Tongue (tissue), 2 donors: ENCODE results near the gene CAMTA1. TPM values are rescaled to one million over a fixed set of nuclear protein-coding genes. Genes with fewer than 3 reads are reported as not detected.

ENCODE experiments used
- DNase-seq: peaks from one replicate; pipeline ENCODE4 v3.0.0-alpha.2; 2015
- total RNA-seq: library from RNA; depleted of rRNA; stranded (reverse); fragments of >200 nt; gene quantifications from one replicate; pipeline ENCODE4 v1.2.3, GENCODE V29; 2014

Gene CAMTA1
- total RNA-seq, 1 donor from 2014 or later: 60.6 TPM

- DNase-seq: no peak
These were observed 223.1 kb downstream of the CAMTA1 start for GRCh38 chr1:7008331-7008730.

GRCh38 chr1:7008975-7009740 lies 223.9 kb downstream of the CAMTA1 start:
- no peak for DNase-seq

- no peak for DNase-seq
These were observed 224.7 kb downstream of the CAMTA1 start for GRCh38 chr1:7009741-7010525.

- no peak for DNase-seq
These were observed 225.4 kb downstream of the CAMTA1 start for GRCh38 chr1:7010534-7011200.

- no peak for DNase-seq
These were observed 226.6 kb downstream of the CAMTA1 start for GRCh38 chr1:7011826-7012225.

DNA sequence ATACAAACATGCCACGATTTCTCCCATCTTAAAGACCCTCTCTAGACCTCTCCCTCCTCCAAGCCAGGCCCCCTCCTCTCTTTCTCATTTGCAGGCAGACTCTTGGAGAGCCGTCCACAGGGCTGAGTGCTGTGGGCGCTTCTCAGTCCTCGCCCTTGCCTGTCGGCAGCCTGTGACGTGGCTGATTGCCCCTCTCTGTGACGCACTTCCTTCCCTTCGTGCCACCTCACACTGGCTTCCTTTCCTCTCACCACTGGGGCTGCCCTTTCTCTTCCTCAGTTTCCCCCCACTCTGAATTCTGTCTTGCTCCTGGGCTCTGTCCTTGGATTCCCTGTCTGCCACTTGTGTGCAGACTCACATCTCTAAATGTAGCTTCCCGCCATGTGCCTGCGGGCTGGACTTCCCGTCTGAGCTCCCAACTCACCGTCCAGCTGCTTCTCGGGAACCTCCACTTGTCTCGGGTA lies 227.2 kb downstream of the CAMTA1 start:
- no peak for DNase-seq

- DNase-seq: peak; percentile 54
These were observed 228.8 kb downstream of the CAMTA1 start for GRCh38 chr1:7013833-7014639.

DNA sequence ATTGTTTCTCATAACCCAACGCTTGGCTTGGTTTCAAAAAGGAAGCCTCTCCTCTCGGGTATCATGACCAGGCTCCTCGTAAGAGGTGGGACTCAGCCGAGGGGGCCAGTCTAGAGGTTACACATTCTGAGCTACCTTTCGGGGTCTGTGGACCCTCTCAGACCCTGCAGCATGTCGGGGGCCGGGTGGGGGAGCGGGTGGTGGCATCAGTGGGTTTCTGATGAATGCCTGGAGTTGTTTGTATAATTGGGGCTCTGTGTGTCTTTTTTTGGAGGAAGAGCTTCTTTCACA lies 229.3 kb downstream of the CAMTA1 start:
- DNase-seq: peak; percentile 65

GRCh38 chr1:7015022-7015421 lies 229.8 kb downstream of the CAMTA1 start:
- peak; percentile 1 for DNase-seq

GRCh38 chr1:7018351-7018750 lies 233.1 kb downstream of the CAMTA1 start:
- no peak for DNase-seq

DNA sequence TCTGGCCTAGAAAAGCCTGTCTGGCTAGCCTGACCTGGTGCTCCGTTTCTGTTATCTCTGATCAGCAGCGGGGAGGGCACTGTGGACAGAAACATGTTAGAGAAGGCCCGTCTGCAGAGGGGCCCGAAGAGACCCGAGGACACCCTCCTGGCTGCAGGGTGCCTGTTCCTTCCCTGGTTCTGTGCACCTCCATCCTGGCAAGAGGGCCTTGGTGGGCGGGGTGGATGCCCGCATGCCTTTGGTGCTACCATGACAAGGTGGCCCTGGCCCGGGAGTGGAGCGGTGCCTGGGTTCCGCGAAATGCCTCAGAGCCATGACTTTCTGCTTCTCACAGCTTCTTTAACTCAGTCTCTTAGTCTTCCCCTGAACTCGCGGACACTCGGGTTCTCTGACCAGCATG lies 233.6 kb downstream of the CAMTA1 start:
- DNase-seq: no peak

GRCh38 chr1:7019510-7019909 lies 234.3 kb downstream of the CAMTA1 start:
- no peak for DNase-seq

DNA sequence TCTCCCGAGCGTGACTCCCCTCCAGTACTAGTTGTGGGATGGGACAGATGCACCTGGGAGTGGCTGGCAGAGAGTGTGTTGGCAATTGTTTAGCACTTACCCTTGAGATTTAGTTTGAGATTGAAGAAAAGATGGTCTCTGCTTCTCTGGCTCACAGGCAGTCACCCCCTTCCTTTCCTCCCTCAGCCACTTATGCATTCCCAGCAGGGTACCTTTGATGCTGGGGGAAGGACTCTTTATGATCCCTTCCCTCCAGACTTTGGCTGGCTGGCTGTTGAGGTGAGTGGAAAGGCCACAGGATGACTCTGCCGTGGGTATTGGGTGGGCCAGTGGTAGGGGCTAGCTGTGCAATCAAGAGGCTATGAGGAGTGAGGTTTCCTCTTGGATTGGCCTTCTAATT lies 236.8 kb downstream of the CAMTA1 start:
- no peak for DNase-seq

- DNase-seq: no peak
These were observed 239.8 kb downstream of the CAMTA1 start for GRCh38 chr1:7025013-7025412.

GRCh38 chr1:7026169-7026568 lies 240.9 kb downstream of the CAMTA1 start:
- no peak for DNase-seq

- DNase-seq: no peak
These were observed 247.7 kb downstream of the CAMTA1 start for GRCh38 chr1:7032992-7033391.

DNA sequence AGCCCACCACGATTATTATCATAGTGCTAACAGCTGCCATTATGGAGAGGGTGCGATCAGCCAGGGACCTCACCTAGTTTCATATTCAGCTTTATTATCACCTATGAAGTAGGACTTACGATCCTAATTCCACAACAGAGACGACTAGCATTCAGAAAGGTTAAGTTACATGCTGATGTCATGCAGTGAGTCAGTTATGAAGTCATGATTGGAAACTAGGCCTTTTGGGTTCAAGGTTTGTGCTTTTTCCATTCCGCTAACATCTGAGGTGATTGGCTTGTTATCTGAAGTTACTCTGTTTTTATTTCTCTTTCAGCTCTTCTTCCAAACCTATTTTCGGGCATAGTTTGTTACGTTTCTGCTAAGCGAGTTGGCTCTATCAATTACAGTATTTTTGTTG lies 251.1 kb downstream of the CAMTA1 start:
- DNase-seq: no peak

DNA sequence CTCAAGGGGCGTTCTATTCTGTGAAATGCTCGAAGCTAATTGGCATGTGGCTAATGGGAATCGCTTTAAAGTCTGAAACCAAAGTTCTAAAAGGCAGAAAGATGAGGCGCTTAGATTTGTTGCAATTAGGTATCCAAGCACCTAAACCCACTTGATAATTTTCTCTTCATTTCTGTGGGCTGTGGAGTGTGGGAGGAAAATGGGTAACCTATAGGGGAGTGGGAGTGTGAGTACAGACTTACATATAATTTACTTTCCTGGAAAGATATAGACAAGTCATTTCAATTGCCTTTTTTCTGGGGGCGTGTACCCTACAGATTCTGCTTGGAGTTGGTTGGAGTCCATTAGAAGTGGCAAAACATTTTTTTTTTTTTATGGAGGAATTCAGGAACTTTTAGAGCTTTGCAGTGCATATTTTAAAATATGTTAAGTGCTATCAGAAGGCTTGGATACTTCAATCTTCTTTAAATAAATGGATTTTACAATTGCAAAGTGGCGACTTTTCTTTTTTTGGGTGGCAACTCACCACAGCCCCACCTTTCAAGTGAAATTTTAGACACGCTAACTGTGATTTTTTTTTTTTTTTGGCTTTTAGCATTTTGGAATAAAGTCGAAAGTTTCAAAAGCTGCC lies 254.5 kb downstream of the CAMTA1 start:
- no peak for DNase-seq

DNA sequence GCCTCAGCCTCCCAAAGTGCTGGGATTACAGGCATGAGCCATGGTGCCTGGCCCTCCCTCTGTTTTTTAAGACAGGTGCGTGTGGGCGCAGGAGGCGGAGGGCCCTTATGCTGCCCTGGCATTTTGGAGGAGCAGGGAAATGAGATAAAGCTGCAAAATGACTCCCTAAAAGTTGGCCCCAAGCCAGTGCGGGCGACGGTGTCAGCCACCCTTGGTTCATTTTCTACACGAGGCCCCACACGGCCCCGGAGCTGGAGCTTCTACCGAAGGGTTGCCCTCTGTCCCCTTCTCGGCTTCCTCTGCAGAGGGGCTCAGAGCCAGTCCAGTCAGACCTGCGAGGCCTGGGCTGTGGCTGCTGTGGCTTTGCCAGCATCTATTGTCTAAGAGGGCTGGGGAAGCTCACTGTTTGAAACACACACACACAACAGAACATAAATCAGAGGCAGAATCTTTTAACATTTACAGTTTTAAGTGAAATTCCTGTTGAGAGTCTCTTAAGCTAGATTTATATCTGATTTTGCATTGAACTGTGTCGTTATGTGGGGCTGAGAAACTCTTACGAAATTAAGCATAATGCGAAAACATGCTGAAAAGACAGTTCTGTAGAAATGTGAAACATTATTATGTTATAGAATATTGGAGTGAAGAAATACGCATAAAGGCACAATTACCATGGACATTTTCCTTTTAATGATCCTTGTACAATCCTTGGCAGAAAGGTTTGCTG lies 255.9 kb downstream of the CAMTA1 start:
- DNase-seq: no peak

- DNase-seq: peak; percentile 83
These were observed 257.3 kb downstream of the CAMTA1 start for GRCh38 chr1:7042322-7043190.
